Measurements from ENCODE around the gene RHOF. TPM values are rescaled to one million over a fixed set of nuclear protein-coding genes. Genes with fewer than 3 reads are reported as not detected.

The RHOF gene
- total and polyA plus RNA-seq, 2 donors (not counting 1 experiment from before 2014, with no cell fraction given): 90.3 to 129 TPM

- Histone ChIP-seq H3K27me3 (replicated peaks in 1 of 4; ENCODE audit: control extremely low read depth in 1 of 4, control insufficient read depth in 3 of 4, insufficient read depth in 4 of 4, low read length in 3 of 4) (no peaks in the 10 kb centered on the region), H3K4me2 (replicated peaks; ENCODE audit: low read depth, low read length, poor library complexity, severe bottlenecking) (peak overlapping the region; percentile 94), H3K4me1 (ENCODE audit: control insufficient read depth in 2 of 2, insufficient read depth in 2 of 2, low read length in 2 of 2) (peaks cover 11 to 34% of the 10 kb centered on the region in 2 donors), H2AFZ (ENCODE audit: insufficient read depth, low read depth, low read length, poor library complexity, severe bottlenecking) (peak overlapping the region; percentile 64), H3K9me3 (ENCODE audit: control extremely low read depth in 1 of 3, control insufficient read depth in 2 of 3, insufficient read depth in 1 of 3, low read length in 2 of 3) (no peaks in the 10 kb centered on the region), H3K9ac (ENCODE audit: low read length) (peak overlapping the region; percentile 81), H3K27ac (ENCODE audit: low read length in 2 of 2) (peak overlapping the region; percentile 71 to 91), H3K36me3 (replicated peaks in 1 of 2; ENCODE audit: control extremely low read depth in 1 of 2, control insufficient read depth in 1 of 2, extremely low read depth in 1 of 2, insufficient read depth in 2 of 2, low read length in 1 of 2) (peaks cover 3 to 23% of the 10 kb centered on the region in 2 experiments), H3K79me2 (ENCODE audit: control insufficient read depth, insufficient read depth, low read length) (peaks cover 42% of the 10 kb centered on the region), H4K20me1 (ENCODE audit: control insufficient read depth, insufficient read depth, low read length, poor library complexity, severe bottlenecking) (peaks cover 26% of the 10 kb centered on the region), H3K4me3 (ENCODE audit: control extremely low read depth in 1 of 5, extremely low read depth in 1 of 5, insufficient read depth in 1 of 5, low read depth in 2 of 5, low read length in 4 of 5) (peak overlapping the region; percentile 6 to 89 (median 74))
- H3K4me1 Mint-ChIP-seq: peaks cover 37% of the 10 kb centered on the region
- peak overlapping the region; percentile 88 for H3K4me3 Mint-ChIP-seq
- CTCF ChIA-PET: interaction anchor here (0.6 to 33.5 kb wide), 5 partner anchors 3 to 263 kb away, joined by 3 to 1947 read pairs (median 4); partner anchors contain the start of genes PSMD9, RHOF, SETD1B and TMEM120B
- H3K27me3 Mint-ChIP-seq: no peaks in the 10 kb centered on the region
- POLR2A ChIA-PET: interaction anchor here (0.5 to 13.7 kb wide), 9 partner anchors 7 to 266 kb away, joined by 3 to 267 read pairs (median 9); partner anchors contain the start of genes PSMD9 and RHOF
- intact Hi-C loops (cut with micrococcal nuclease): loop anchor here (5.0 to 10.0 kb wide), 3 partner anchors 225 to 705 kb away; partner anchors contain the start of genes BCL7A and ZCCHC8
- ATAC-seq (ENCODE audit: low read depth) (peak; percentile 32), DNase-seq (peak; percentile 82)
- peak overlapping the region; percentile 93 for H3K27ac Mint-ChIP-seq
- WGBS (ENCODE audit: insufficient coverage): under 1% methylated on average over 79 of the region's 84 CpGs
- no peak for TF ChIP-seq EZH2 (IDR thresholded peaks at IDR 0.05; ENCODE audit: borderline replicate concordance, insufficient read depth, low read depth, low read length, poor library complexity, severe bottlenecking)
- TF ChIP-seq CTCF (IDR thresholded peaks at IDR 0.05): no peak
- H3K9me3 Mint-ChIP-seq (ENCODE audit: insufficient read depth): no peaks in the 10 kb centered on the region
Observed at GRCh38 chr12:121799842-121800693, 6.6 kb upstream of the RHOF start.
